Panc1 (cell line): ENCODE data around the gene CTR9.

Experiments
- SIN3A ChIP-seq: IDR thresholded peaks from 2 replicates; pipeline ENCODE4 v1.6.1; 2012; ENCODE audit warnings: low read depth, mild to moderate bottlenecking, low read length, moderate library complexity, borderline replicate concordance; ENCODE audit not compliant: insufficient read depth
- TF ChIP-seq, protein P1 (sequence below): fragments of 450-650 bp; IDR thresholded peaks from 2 replicates; pipeline ENCODE4 v1.5.1; 2017; ENCODE audit warnings: mild to moderate bottlenecking
- TF ChIP-seq, protein P2 (sequence below), 2 experiments: IDR thresholded peaks; 2 replicates each; pipeline ENCODE4 v1.6.1; 2011 to 2012; ENCODE audit warnings: low read depth in 2 of 2, control low read depth in 1 of 2, low read length in 1 of 2, mild to moderate bottlenecking in 1 of 2, moderate library complexity in 1 of 2; ENCODE audit not compliant: insufficient read depth in 1 of 2

DNA sequence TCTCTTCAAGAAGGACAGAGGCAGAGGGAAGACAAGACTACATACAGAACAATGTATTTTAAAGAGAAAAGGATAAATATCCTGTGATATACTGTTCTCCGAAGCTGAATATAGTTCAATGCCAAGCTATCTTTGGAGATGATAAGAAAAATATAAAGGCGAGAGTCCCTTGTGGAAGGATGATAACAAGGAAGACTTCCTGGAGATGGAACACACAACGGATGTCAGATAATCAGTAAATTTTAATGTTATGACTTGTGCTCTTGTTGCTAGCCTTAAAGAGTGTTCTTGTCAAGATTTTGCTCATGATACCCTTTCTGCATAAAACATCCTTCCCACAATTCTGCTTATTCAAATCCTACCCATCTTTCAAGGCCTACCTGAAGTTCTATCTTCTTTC is 6.8 kb upstream of the CTR9 start:
- no peak for TF ChIP-seq SIN3A
- TF ChIP-seq, protein P1, sequence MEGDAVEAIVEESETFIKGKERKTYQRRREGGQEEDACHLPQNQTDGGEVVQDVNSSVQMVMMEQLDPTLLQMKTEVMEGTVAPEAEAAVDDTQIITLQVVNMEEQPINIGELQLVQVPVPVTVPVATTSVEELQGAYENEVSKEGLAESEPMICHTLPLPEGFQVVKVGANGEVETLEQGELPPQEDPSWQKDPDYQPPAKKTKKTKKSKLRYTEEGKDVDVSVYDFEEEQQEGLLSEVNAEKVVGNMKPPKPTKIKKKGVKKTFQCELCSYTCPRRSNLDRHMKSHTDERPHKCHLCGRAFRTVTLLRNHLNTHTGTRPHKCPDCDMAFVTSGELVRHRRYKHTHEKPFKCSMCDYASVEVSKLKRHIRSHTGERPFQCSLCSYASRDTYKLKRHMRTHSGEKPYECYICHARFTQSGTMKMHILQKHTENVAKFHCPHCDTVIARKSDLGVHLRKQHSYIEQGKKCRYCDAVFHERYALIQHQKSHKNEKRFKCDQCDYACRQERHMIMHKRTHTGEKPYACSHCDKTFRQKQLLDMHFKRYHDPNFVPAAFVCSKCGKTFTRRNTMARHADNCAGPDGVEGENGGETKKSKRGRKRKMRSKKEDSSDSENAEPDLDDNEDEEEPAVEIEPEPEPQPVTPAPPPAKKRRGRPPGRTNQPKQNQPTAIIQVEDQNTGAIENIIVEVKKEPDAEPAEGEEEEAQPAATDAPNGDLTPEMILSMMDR = no peak
- TF ChIP-seq, protein P2, sequence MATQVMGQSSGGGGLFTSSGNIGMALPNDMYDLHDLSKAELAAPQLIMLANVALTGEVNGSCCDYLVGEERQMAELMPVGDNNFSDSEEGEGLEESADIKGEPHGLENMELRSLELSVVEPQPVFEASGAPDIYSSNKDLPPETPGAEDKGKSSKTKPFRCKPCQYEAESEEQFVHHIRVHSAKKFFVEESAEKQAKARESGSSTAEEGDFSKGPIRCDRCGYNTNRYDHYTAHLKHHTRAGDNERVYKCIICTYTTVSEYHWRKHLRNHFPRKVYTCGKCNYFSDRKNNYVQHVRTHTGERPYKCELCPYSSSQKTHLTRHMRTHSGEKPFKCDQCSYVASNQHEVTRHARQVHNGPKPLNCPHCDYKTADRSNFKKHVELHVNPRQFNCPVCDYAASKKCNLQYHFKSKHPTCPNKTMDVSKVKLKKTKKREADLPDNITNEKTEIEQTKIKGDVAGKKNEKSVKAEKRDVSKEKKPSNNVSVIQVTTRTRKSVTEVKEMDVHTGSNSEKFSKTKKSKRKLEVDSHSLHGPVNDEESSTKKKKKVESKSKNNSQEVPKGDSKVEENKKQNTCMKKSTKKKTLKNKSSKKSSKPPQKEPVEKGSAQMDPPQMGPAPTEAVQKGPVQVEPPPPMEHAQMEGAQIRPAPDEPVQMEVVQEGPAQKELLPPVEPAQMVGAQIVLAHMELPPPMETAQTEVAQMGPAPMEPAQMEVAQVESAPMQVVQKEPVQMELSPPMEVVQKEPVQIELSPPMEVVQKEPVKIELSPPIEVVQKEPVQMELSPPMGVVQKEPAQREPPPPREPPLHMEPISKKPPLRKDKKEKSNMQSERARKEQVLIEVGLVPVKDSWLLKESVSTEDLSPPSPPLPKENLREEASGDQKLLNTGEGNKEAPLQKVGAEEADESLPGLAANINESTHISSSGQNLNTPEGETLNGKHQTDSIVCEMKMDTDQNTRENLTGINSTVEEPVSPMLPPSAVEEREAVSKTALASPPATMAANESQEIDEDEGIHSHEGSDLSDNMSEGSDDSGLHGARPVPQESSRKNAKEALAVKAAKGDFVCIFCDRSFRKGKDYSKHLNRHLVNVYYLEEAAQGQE (IDR thresholded peaks at IDR 0.05; ENCODE audit: insufficient read depth in 1 of 2, low read depth in 2 of 2, low read length in 1 of 2) = no peak
